ENCODE data around the gene GDE1. TPM values are rescaled to one million over a fixed set of nuclear protein-coding genes. Genes with fewer than 3 reads are reported as not detected.
"Not testable (repeated sequence)": the region's sequence is repeated elsewhere in the genome, so short reads cannot be mapped to it uniquely, and the experiment has no call there.

Gene GDE1
- total RNA-seq, 1 experiment from 2014 or later: 65.7 TPM

- TF ChIP-seq E2F4 (CRISPR knock-in tag; IDR thresholded peaks at IDR 0.05; ENCODE audit: borderline replicate concordance, low read depth) (no peak), MXD4 (CRISPR knock-in tag; IDR thresholded peaks at IDR 0.05; ENCODE audit: borderline replicate concordance) (no peak), MYBL2 (CRISPR knock-in tag; IDR thresholded peaks at IDR 0.05) (no peak), PREB (CRISPR knock-in tag; IDR thresholded peaks at IDR 0.05; ENCODE audit: borderline replicate concordance) (no peak), ZNF263 (CRISPR knock-in tag; IDR thresholded peaks at IDR 0.05; ENCODE audit: low read depth) (no peak), FOXP4 (CRISPR knock-in tag; IDR thresholded peaks at IDR 0.05) (no peak), NR3C1 (CRISPR knock-in tag; conservative IDR thresholded peaks at IDR 0.05; ENCODE audit: low read depth) (no peak), GABPB1 (CRISPR knock-in tag; IDR thresholded peaks at IDR 0.05) (no peak), PRDM15 (CRISPR knock-in tag; IDR thresholded peaks at IDR 0.05) (no peak), ZNF671 (CRISPR knock-in tag; IDR thresholded peaks at IDR 0.05) (no peak), SMAD3 (CRISPR knock-in tag; IDR thresholded peaks at IDR 0.05; ENCODE audit: borderline replicate concordance) (no peak)
These were observed 27.8 kb upstream of the GDE1 start (continued) for GRCh38 chr16:19549673-19550072.

GRCh38 chr16:19548144-19548543 is 26.2 kb upstream of the GDE1 start:
- Mint-ChIP-seq H3K27ac (no peak overlapping the region), H3K4me3 (no peak overlapping the region), H3K36me3 (peaks cover 38% of the 10 kb centered on the region), H3K9me3 (peaks cover 3% of the 10 kb centered on the region; the same call in 1 of the 2 replicates), H3K4me1 (no peaks in the 10 kb centered on the region), H3K27me3 (ENCODE audit: low read depth) (no peaks in the 10 kb centered on the region)
- ATAC-seq: no peak
- POLR2A ChIA-PET: no interaction called here
- CTCF ChIA-PET: no interaction called here
- TF ChIP-seq FOXP1 (CRISPR knock-in tag; IDR thresholded peaks at IDR 0.05; ENCODE audit: borderline replicate concordance) (no peak), ZNF121 (CRISPR knock-in tag; IDR thresholded peaks at IDR 0.05) (no peak), FOXP4 (CRISPR knock-in tag; IDR thresholded peaks at IDR 0.05) (no peak), ZNF423 (CRISPR knock-in tag; IDR thresholded peaks at IDR 0.05) (no peak), ZSCAN18 (CRISPR knock-in tag; IDR thresholded peaks at IDR 0.05) (no peak)
- DNase-seq (ENCODE audit: low spot score): no peak

- H3K36me3 Mint-ChIP-seq: peaks cover 53% of the 10 kb centered on the region
These were observed 21.5 kb upstream of the GDE1 start for GRCh38 chr16:19543278-19543996.

More at GRCh38 chr16:19543278-19543996, 21.5 kb upstream of the GDE1 start:
- H3K4me3 Mint-ChIP-seq; H3K27me3 Mint-ChIP-seq (ENCODE audit: low read depth); DNase-seq (ENCODE audit: low spot score); H3K4me1 Mint-ChIP-seq; CTCF ChIA-PET; H3K9me3 Mint-ChIP-seq; H3K27ac Mint-ChIP-seq; ATAC-seq; POLR2A ChIA-PET: not testable (repeated sequence)
